HG02885 (cell line): ENCODE data around the gene METTL5.
"Not testable (repeated sequence)": the region's sequence is repeated elsewhere in the genome, so short reads cannot be mapped to it uniquely, and the experiment has no call there.

ENCODE experiments used
- ATAC-seq: cut with Tn5 transposase; IDR thresholded peaks from one replicate; pipeline ENCODE4 v1.9.1; 2021; ENCODE audit warnings: mild to moderate bottlenecking; ENCODE audit not compliant: unreplicated experiment, poor library complexity

METTL5 gene

DNA sequence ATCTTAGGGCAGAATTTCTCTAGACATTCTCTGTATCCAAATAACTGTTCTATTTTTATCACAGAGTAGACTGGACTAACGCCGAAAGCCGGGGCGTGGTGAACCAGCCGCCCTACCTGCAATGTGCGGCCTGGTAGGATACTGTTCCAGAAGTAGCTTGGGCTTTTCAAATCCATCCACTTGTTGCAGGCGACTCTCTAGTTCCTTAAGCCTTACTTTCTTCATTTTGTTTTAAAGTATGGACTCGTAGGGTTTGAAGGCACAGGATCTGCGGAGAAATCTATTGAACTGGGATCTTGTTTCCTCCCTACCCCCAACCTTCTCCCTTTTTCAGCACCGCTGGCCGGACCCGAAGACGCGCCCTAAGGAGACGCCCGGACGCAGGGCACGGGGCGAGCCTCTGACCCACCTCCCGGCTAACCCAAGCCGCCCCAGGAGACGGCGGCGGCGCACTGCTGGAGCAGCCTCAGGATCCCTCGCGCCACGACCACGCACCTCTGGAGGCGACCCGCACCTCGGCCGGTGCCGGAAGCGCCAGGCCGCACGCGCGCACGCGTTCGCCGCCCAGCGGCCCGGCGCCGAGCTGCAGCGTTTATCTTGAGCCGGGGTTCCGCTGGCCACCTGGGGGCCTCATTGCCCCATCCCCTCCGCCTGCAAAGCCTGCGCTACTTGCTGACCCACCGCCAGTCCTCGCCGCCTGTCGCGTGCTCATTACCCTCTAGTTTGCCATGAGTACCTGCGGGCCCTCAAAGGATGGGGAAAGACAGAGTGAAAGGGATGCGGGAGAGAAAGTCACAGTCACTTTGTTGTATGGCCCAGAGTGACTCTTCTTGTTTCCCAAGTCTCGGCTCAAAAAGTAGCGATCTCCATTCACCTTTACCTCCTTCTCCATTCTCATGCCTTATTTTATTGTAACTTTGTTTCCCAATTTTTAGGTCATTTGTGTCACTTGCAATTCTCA lies at the start of gene METTL5:
METTL5 (minus strand) TSS at position 533 of the 961 bp plus-strand sequence; CDS start at position 225, 308 bp downstream.
- peak; percentile 72 for ATAC-seq

DNA sequence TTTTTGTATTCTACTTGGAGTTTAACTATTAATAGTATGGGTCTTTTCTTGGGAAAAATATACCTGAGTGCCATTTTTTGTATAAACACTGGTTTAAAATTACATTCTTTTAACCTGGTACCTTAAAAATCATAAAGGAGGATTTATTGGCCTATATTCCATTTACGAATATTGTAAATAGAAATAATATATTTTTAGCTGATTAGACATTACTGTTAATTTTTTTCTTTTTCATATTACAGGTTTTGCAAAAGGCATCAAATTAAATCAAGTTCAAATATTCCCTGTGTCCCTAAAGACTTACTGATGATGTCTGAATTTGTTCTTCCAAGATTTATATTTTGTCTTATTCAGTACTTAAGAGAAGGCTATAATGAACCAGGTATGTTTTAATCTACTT lies 47.3 kb upstream of the METTL5 start:
- no peak for ATAC-seq

DNA sequence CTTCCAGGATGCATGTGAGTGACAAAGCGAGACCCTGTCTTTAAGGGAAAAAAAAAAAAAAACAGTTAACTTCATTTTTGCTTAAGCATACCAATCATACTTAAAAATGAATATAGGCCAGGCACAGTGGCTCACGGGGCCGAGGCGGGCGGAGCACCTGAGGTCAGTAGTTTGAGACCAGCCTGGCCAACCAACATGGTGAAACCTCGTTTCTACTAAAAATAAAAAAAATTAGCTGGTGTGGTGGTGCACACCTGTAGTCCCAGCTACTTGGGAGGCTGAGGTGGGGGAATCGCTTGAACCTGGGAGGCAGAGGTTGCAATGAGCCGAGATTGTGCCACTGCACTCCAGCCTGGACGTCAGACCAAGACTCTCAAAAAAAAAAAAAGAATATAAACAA lies 46.7 kb upstream of the METTL5 start:
- not testable (repeated sequence) for ATAC-seq

DNA sequence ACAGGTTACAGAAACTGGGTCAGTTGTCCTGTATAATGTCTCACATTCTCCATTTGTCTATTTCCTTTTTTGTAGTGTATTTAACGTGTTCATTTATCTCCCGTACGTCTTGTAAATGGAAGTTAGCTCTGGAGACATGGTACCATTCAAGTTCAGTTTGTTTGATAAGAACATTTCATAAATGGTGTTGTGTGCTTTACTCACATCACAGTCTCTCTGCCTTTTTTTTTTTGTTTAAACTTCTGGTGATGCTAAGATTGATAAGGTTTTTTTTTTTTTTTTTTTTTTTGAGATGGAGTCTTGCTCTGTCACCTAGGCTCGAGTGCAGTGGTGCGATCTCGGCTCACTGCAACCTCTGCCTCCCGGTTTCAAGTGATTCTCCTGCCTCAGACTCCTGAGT lies 44.2 kb upstream of the METTL5 start:
- no peak for ATAC-seq

DNA sequence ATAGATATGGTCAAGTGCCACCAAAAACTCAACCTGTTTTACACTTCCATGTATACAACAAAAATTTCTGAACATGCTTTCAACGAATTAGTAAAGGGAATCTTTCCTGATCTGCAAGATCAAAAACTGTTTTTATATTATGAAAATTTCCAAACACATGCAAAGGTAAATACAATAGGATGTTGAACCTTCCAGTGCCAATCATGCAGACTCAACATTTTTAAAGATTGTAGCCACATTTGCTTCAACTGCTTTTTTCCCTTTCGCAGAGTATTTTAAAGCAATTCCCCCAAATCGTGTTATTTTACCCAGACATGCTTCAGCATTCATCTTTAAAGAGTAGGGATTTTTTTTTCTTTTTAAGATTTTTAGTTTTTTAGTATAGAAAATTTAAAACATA lies 42.9 kb upstream of the METTL5 start:
- no peak for ATAC-seq

DNA sequence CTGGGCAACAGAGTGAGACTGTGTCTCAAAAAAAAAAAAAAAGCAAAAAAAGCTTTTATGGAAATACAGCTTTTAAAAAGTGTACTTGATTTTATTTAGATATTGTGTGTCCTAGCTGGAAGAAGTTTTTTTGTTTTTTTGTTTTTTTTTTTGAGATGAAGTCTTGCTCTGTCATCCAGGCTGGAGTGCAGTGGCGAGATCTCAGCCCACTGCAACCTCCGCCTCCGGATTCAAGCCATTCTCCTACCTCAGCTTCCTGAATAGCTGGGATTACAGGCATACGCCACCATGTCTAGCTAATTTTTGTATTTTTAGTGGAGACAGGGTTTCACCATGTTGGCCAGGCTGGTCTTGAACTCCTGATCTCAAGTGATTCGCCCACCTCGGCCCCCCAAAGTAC lies 41.5 kb upstream of the METTL5 start:
- ATAC-seq: not testable (repeated sequence)

DNA sequence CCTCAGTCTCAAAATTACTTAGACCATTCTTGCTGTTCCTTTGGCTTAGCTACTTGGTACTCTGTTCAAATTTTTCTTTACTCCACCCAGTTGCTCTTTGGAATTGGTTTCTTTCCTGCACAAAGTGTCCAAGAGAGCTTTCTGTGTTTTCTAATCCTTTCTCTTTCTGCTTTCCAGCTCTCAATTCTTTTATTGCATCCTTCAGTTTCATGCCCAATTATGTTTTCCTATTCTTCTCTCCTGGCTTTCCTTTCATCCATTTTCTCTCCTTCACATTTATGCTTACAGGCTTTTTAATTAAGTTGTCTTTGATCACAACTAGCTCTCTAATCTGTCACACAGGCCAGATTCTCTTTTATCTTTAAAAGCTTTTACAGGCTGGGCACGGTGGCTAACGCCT lies 40.8 kb upstream of the METTL5 start:
- ATAC-seq: no peak

DNA sequence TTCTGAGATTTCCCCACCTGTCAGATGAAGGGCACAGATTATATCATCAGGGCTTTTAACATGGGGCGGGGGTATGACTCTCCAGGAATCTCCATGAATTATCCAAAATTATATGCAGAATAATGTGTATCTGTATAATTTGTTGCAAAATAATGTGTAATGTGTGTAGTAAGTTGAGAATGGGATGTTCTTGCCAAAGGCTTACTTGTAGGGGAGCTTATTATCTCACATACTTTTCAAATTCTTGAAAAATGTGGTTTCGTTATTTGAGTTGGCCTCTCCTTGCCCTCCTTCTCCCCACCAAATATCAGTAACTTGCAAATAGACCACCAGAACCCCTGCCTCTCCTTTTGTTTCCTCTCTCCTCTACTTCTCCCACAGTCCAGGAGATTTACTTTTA lies 38.1 kb upstream of the METTL5 start:
- no peak for ATAC-seq

DNA sequence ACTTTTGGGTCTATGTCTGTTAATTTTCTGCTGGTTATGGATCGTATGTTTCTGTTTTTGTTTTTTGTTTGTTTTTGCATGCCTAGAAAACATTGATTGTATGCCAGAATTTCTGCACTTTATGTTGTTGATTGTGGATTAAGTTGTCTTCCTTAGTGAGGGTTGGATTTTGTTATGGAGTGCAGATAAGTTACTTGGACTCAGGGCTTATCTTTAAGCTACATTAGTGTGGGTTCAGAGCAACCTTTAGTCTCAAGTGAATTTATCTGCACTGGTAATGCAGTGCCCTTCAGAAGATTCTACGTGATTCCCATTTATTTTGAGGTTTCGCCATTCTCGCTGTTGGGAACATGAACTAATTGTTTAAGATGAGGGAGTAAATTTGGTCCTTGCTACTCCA lies 35.4 kb upstream of the METTL5 start:
- no peak for ATAC-seq

DNA sequence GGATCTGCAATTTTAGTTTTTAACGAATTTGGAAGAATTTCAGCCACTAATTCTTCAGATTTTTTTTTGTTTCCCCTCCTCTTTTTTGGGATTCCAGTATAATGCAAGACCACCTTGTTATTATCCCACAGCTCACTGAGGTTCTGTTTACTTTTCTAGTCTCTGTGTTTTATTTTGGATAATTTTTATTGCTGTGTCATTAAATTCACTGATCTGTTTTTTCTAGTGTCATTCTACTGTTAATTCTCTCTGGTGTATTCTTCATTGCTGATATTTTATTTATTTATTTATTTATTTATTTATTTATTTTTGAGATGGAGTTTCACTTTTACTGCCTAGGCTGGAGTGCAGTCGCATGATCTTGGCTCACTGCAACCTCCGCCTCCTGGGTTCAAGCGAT lies 34.7 kb upstream of the METTL5 start:
- no peak for ATAC-seq

DNA sequence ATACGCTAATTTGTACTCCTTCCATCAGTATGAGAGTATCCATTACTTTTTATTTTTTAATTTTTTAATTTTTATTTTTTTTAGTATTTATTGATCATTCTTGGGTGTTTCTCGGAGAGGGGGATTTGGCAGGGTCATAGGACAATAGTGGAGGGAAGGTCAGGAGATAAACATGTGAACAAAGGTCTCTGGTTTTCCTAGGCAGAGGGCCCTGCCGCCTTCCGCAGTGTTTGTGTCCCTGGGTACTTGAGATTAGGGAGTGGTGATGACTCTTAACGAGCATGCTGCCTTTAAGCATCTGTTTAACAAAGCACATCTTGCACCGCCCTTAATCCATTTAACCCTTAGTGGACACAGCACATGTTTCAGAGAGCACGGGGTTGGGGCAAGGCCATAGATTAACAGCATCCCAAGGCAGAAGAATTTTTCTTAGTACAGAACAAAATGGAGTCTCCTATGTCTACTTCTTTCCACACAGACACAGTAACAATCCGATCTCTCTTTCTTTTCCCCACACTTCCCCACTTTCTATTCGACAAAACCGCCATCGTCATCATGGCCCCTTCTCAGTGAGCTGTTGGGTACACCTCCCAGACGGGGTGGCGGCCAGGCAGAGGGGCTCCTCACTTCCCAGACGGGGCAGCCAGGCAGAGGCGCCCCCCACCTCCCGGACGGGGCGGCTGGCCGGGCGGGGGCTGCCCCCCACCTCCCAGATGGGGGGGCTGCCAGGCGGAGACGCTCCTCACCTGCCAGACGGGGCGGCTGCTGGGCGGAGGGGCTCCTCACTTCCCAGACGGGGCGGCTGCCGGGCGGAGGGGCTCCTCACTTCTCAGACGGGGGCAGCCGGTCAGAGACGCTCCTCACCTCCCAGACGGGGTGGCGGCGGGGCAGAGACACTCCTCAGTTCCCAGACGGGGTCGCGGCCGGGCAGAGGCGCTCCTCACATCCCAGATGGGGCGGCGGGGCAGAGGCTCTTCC lies 30.9 kb upstream of the METTL5 start:
- ATAC-seq: not testable (repeated sequence)

DNA sequence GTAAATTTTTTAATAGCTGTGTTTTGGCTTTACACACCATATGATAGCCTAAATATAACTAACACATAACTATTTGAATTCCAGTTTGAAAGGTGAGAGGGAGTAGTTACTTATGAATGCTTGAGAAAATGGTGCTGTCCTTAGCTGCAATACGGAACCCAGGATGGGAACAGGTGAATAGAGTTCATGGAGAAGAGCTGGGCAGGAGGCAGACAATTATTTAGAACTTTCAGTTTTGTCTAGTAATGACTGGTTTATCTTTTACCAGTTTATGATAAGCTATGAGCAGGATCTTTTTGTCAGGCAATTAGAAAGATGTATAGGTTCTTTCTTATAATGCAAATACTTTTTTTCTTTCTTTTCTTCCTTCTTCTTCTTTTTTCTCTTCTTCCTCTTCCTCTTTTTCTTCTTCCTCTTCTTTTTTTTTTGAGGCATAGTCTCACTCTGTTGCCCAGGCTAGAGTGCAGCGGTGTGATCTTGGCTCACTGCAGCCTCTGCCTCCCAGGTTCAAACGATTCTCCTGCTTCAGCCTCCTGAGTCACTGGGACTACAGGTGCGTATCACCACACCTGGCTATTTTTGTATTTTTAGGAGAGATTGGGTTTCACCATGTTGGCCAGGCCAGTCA lies 28.4 kb upstream of the METTL5 start:
- ATAC-seq: no peak

DNA sequence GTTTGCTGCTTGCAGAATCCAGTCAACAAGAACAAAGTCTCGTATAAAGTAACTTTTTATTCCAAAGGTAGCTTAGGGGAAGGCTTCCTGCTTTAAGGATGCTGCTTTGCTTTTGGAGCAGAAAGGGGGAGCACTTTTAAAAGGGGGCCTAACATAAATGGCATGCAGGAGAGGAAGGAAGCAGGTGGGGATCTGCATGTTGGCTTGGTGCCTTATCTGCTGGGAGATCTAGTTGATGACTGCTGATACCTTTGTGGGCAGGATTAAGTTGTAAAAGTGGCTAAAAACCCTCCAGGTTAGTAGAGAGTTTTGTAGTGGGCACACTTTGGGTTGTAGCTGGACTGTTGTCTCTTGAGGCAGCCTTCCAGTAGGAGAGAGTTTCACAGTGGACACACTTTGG lies 25.0 kb upstream of the METTL5 start:
- no peak for ATAC-seq

DNA sequence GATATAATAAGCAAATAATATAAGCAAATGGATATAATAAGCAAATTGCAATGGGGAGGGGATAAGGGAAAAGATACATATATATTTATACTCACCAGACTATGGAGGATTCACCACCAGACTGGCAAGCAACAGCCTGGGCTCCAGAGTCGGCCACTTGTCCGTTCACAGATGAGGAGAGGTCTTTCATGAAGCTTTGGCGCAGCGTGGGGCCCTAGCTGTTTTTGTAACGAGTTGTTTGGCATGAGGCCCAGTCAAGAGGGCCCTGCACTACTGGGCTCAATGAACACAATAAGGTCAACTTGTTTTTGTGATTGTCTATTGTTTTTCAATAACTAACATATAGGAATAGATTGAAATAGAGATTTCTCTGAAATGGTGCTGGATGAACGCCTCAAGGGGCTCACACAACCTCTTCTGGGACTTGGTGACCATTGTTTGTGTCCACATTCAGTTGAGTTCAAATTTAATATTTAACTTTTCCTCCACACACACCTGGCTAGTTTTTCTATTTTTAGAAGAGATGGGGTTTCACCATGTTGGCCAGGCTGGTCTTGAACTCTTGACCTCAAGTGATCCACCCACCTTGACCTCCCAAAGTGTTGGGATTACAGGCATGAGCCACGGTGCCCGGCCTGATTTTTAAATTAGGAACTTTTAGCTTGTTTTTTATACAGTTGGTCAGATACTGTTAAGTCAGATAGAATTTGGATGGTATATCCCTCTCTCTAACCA lies 24.4 kb upstream of the METTL5 start:
- ATAC-seq: not testable (repeated sequence)

DNA sequence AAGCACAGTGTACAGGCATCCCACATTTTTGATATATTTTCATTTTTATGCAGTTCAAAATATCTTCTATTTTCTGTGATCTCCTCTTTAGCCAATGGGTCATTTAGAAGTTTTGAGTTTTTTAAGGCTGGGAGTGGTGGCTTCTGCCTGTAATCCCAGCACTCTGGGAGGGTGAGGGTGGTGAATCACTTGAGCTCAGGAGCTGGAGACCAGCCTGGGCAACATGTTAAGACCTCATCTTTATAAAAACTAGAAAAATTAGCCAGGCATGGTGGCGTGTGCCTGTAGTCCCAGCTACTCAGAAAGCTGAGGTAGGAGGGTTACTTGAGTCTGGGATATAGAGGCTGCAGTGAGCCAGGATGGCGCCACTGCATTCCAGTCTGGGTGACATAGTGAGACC lies 20.3 kb upstream of the METTL5 start:
- no peak for ATAC-seq

DNA sequence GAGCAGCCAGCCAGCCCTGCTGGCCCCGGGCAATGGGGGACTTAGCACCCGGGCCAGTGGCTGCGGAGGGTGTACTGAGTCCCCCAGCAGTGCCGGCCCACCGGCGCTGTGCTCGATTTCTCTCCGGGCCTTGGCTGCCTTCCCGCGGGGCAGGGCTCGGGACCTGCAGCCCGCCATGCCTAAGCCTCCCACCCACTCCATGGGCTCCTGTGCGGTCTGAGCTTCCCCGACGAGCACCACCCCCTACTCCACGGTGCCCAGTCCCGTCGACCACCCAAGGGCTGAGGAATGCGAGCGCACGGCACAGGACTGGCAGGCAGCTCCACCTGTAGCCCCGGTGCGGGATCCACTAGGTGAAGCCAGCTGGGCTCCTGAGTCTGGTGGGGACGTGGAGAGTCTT lies 16.9 kb upstream of the METTL5 start:
- ATAC-seq: not testable (repeated sequence)

DNA sequence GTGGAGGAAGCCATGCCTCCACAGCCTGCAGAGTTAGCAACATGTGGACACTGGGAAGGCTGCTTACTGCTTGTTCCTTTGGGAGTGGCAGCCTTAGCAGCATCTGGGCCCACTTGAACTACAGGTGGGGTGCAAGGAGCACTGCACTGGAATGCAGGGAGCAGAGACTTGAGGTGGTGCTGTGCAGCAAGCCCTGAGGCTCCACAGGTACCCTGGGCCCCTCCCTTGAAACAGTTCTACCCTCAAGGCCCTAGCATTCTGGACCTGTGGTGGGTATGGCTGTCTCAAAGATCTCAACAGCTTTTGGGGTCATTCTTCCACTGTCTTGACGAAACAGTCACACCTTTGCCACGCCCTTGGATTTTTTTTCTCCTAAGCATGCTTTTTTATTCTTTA lies 16.0 kb upstream of the METTL5 start:
- no peak for ATAC-seq

DNA sequence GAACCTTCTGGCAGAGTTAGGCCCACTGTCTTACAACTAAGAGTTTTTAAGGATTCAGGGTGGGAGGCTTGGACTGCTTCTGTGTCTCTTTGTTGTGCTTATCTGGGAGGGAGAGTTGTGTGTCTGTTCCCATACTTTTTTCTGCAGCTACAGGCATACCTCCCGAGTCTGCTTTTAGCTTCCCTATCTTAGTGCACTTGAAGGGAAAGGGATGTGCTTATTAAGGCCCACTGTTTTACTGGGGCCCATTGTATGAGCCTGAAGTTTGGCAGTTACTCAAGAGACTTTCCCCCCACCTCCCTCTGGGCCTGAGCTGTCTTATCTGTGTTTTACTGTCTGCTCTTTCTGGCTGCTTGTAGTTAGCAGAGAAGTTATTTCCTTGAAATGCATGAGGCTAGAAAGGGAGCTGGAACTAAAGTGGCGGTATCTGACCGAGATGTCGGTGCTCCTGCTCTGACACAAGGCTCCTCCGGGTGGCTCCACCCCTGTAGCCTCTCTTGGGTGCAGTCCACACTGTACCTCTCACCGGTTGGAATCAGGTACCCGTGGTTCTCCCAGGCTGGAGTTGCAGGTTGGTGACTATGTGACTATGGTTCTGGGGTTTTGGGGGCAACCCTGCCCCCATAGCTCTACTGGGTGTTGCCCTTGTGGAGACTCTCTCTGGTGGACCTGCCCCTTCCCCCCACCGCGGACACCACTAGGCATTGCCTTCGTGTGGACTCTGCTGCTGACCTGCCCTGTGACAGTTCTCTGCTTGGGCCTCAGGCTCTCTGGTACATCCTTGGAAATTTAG lies 15.4 kb upstream of the METTL5 start:
- no peak for ATAC-seq
